Neuronal stem cell (in vitro differentiated cells): Measurements from ENCODE around the gene MDFIC2.

ENCODE experiments used
- DNase-seq: peaks from one replicate; pipeline ENCODE4 v3.0.0-alpha.2; 2013; ENCODE audit warnings: low spot score
- H2AFZ ChIP-seq: one replicate; pipeline ENCODE4 v1.6.1; 2013; ENCODE audit warnings: mild to moderate bottlenecking, low read length, inconsistent platforms
- H2AK5ac ChIP-seq: 2 replicates; pipeline ENCODE4 v1.6.1; 2013; ENCODE audit warnings: low read depth, mild to moderate bottlenecking, inconsistent platforms, low read length, moderate library complexity, mixed read lengths
- H2BK120ac ChIP-seq: 2 replicates; pipeline ENCODE4 v1.6.1; 2013; ENCODE audit warnings: low read depth, mild to moderate bottlenecking, inconsistent platforms, low read length, moderate library complexity, mixed read lengths
- H2BK12ac ChIP-seq: one replicate; pipeline ENCODE4 v1.6.1; 2013; ENCODE audit warnings: low read length, inconsistent platforms
- H2BK15ac ChIP-seq: 2 replicates; pipeline ENCODE4 v1.6.1; 2013; ENCODE audit warnings: mild to moderate bottlenecking, low read length, inconsistent platforms, mixed read lengths
- H2BK5ac ChIP-seq: one replicate; pipeline ENCODE4 v1.6.1; 2013; ENCODE audit warnings: inconsistent platforms, mild to moderate bottlenecking, low read length, moderate library complexity
- H3K14ac ChIP-seq: one replicate; pipeline ENCODE4 v1.6.1; 2013; ENCODE audit warnings: low read length, inconsistent platforms
- H3K18ac ChIP-seq: 2 replicates; pipeline ENCODE4 v1.6.1; 2013; ENCODE audit warnings: low read length, inconsistent platforms
- H3K23ac ChIP-seq: 2 replicates; pipeline ENCODE4 v1.6.1; 2013; ENCODE audit warnings: low read depth, mild to moderate bottlenecking, mixed read lengths, low read length, inconsistent platforms; ENCODE audit not compliant: poor library complexity
- H3K27ac ChIP-seq: replicated peaks from 3 replicates; pipeline ENCODE4 v1.5.1; 2013; ENCODE audit warnings: low read length, inconsistent platforms
- H3K27me3 ChIP-seq, 3 experiments: 2 replicates each; pipeline ENCODE4 v1.6.1; 2013; ENCODE audit warnings: low read length in 3 of 3, mild to moderate bottlenecking in 2 of 3, inconsistent platforms in 1 of 3, low read depth in 1 of 3, mixed read lengths in 1 of 3, moderate library complexity in 1 of 3; ENCODE audit not compliant: control insufficient read depth in 3 of 3, insufficient read depth in 3 of 3
- H3K36me3 ChIP-seq, 2 donors: replicated peaks in 1 of 2; 2 replicates each; pipeline ENCODE4 v1.6.1; 2013; ENCODE audit warnings: low read length in 2 of 2; ENCODE audit not compliant: control insufficient read depth in 2 of 2, insufficient read depth in 2 of 2
- H3K4ac ChIP-seq: 2 replicates; pipeline ENCODE4 v1.6.1; 2013; ENCODE audit warnings: inconsistent platforms, mild to moderate bottlenecking, low read length, moderate library complexity
- H3K4me1 ChIP-seq, 2 donors: 1 replicate in 1 of 2; 2 replicates in 1 of 2; pipeline ENCODE4 v1.6.1; 2013; ENCODE audit warnings: low read length in 2 of 2, low read depth in 1 of 2; ENCODE audit not compliant: control insufficient read depth in 2 of 2, insufficient read depth in 1 of 2
- H3K4me2 ChIP-seq: one replicate; pipeline ENCODE4 v1.6.1; 2013; ENCODE audit warnings: mild to moderate bottlenecking, low read length, inconsistent platforms; ENCODE audit not compliant: insufficient read depth, poor library complexity, severe bottlenecking
- H3K4me3 ChIP-seq, 2 donors: 2 replicates each; pipeline ENCODE4 v1.5.1; 2013; ENCODE audit warnings: low read length in 2 of 2, mild to moderate bottlenecking in 2 of 2, inconsistent platforms in 1 of 2, moderate library complexity in 1 of 2
- H3K79me1 ChIP-seq: one replicate; pipeline ENCODE4 v1.6.1; 2013; ENCODE audit warnings: low read depth, mild to moderate bottlenecking, inconsistent platforms, low read length, moderate library complexity
- H3K9ac ChIP-seq: one replicate; pipeline ENCODE4 v1.6.1; 2013; ENCODE audit warnings: mild to moderate bottlenecking, low read depth, low read length, inconsistent platforms; ENCODE audit not compliant: poor library complexity
- H3K9me3 ChIP-seq, 2 donors: replicated peaks in 1 of 2; 2 replicates each; pipeline versions ENCODE3 to v1.6.1; 2013; ENCODE audit warnings: low read length in 2 of 2, mild to moderate bottlenecking in 2 of 2, inconsistent platforms in 1 of 2, low read depth in 1 of 2, mixed read lengths in 1 of 2, moderate library complexity in 1 of 2; ENCODE audit not compliant: control insufficient read depth in 2 of 2, insufficient read depth in 1 of 2
- H4K8ac ChIP-seq: one replicate; pipeline ENCODE4 v1.6.1; 2013; ENCODE audit warnings: low read depth, mild to moderate bottlenecking, inconsistent platforms, low read length, moderate library complexity
- H4K91ac ChIP-seq: one replicate; pipeline ENCODE4 v1.6.1; 2013; ENCODE audit warnings: low read length, low read depth, mild to moderate bottlenecking, inconsistent platforms; ENCODE audit not compliant: poor library complexity
- WGBS, 2 donors: extraction: QIAGEN DNeasy Blood & Tissue Kit; methylation state at CpG; one replicate each; pipeline ENCODE4 v1.1.7; 2013; ENCODE audit warnings: missing lambda C conversion rate in 2 of 2, mixed read lengths in 1 of 2; ENCODE audit not compliant: insufficient read length in 2 of 2, insufficient replicate concordance in 1 of 2; ENCODE audit errors: extremely low coverage in 2 of 2; 5-methylcytosine and 5-hydroxymethylcytosine counted together

Gene MDFIC2

DNA sequence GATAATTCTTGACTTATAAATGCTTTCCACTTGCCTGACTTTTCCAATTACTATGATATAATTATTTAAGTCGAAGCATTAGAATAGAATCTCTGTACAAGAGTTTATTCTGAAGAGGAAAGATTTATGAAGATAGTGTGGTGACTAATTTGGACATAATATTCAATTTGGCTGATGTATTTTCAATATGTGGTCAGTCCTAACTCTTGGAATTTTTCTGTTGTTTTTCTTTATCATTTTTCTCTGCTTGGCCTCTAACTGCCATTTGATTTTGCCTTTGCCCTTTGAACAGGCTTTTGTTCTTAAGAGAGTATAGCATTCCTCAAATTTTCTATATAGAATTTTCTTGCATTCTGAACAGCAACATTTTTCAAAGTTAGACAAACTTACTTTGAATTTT lies 2.6 kb upstream of the MDFIC2 start:
- H2AK5ac ChIP-seq: no peak overlapping the region
- no peak overlapping the region for H3K23ac ChIP-seq
- H2BK5ac ChIP-seq: no peak overlapping the region
- no peak overlapping the region for H3K4me3 ChIP-seq
- no peak overlapping the region for H3K14ac ChIP-seq
- H2AFZ ChIP-seq: no peak overlapping the region
- no peak overlapping the region for H2BK15ac ChIP-seq
- no peak overlapping the region for H4K8ac ChIP-seq
- no peaks in the 10 kb centered on the region for H3K36me3 ChIP-seq
- H3K27ac ChIP-seq: no peak overlapping the region
- WGBS, 2 donors: no CpG with 5 or more reads among the region's 1 CpG
- no peak overlapping the region for H3K9ac ChIP-seq
- H2BK120ac ChIP-seq: no peak overlapping the region
- H3K9me3 ChIP-seq: no peaks in the 10 kb centered on the region
- H4K91ac ChIP-seq: no peak overlapping the region
- no peak for DNase-seq
- no peak overlapping the region for H3K18ac ChIP-seq
- H2BK12ac ChIP-seq: no peak overlapping the region
- H3K79me1 ChIP-seq: no peaks in the 10 kb centered on the region
- no peaks in the 10 kb centered on the region for H3K4me1 ChIP-seq
- no peak overlapping the region for H3K4ac ChIP-seq
- H3K27me3 ChIP-seq: no peaks in the 10 kb centered on the region
- H3K4me2 ChIP-seq: no peak overlapping the region

DNA sequence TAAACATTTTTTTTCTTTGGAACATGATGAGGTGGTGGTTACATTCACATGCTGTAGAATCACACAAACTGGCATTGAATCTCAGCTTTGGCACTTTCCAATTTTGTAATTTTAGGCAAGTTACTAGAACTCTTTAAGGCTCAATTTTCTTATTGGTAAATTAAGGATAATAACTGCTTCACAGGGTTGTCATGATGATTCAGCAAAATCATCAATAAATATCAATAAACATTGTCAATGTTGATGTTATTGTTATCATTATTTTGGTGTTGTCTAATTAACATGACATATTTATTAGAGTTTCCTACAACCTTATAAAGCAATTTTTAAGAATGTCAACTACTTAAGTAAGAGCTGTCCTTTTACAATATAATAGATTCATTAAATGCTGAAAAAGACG lies 1.6 kb downstream of the MDFIC2 start:
- Histone ChIP-seq H3K4me2 (no peak overlapping the region), H4K8ac (no peak overlapping the region), H3K14ac (no peak overlapping the region), H4K91ac (no peak overlapping the region), H3K27me3 (no peaks in the 10 kb centered on the region), H2BK15ac (no peak overlapping the region), H3K9me3 (no peaks in the 10 kb centered on the region), H3K4ac (no peak overlapping the region), H3K4me3 (no peak overlapping the region), H3K4me1 (no peaks in the 10 kb centered on the region), H2AK5ac (no peak overlapping the region), H3K23ac (no peak overlapping the region), H3K18ac (no peak overlapping the region), H2BK5ac (no peak overlapping the region), H3K27ac (no peak overlapping the region), H2BK120ac (no peak overlapping the region), H2AFZ (no peak overlapping the region), H3K79me1 (no peaks in the 10 kb centered on the region), H3K9ac (no peak overlapping the region), H2BK12ac (no peak overlapping the region), H3K36me3 (no peaks in the 10 kb centered on the region)
- no peak for DNase-seq
- no CpG with 5 or more reads among the region's 1 CpG for WGBS, 2 donors

DNA sequence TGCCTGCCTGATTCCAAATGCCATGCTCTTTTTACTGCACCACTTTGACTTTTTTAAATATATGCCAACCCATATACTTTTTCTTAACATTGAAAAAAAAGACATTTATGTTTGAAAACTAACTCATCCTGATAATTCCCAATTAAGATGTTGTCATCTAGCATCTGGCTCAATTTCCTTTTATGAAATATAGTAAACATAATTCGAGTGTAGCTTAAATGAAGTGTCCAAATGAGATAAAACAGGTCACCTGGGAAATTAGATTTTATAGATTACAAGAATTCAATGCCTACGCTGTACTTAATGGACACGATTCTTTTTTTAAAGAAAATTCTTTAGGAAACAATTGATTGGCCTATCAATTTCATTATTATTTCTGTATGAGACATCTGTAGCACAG lies 2.8 kb downstream of the MDFIC2 start:
- H3K27ac ChIP-seq: no peak overlapping the region
- H3K9me3 ChIP-seq: no peaks in the 10 kb centered on the region
- no peak overlapping the region for H4K91ac ChIP-seq
- no peak overlapping the region for H2BK15ac ChIP-seq
- no peak overlapping the region for H3K4me3 ChIP-seq
- H3K36me3 ChIP-seq: no peaks in the 10 kb centered on the region
- H3K4ac ChIP-seq: no peak overlapping the region
- DNase-seq: no peak
- no peak overlapping the region for H3K23ac ChIP-seq
- no peak overlapping the region for H3K14ac ChIP-seq
- no peak overlapping the region for H3K18ac ChIP-seq
- no peak overlapping the region for H3K9ac ChIP-seq
- no peak overlapping the region for H2BK120ac ChIP-seq
- no peak overlapping the region for H2AFZ ChIP-seq
- no peak overlapping the region for H2AK5ac ChIP-seq
- no CpG with 5 or more reads among the region's 3 CpGs for WGBS, 2 donors
- H2BK5ac ChIP-seq: no peak overlapping the region
- no peaks in the 10 kb centered on the region for H3K4me1 ChIP-seq
- H4K8ac ChIP-seq: no peak overlapping the region
- H3K4me2 ChIP-seq: no peak overlapping the region
- no peaks in the 10 kb centered on the region for H3K27me3 ChIP-seq
- H3K79me1 ChIP-seq: no peaks in the 10 kb centered on the region
- H2BK12ac ChIP-seq: no peak overlapping the region

DNA sequence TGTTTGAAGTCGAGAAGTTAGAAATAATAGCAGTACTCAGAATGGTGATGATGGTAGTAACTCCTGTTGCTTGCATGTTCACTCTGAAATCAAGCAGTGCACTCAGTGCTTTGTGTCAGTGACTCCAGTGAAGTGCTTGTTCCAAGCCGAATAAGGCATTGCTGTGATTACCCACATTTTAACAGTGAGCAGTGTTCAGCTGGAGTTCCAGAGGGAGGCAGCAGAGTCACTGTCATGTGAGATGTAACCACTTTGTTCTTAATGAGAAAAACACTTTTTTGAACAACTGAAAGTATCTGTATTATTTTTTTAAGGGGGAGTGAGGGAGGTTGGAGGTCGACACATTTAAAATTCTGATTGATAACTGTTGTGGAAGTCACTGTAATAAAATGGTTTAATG lies 3.7 kb downstream of the MDFIC2 start:
- Histone ChIP-seq H2BK120ac (no peak overlapping the region), H3K9ac (no peak overlapping the region), H3K14ac (no peak overlapping the region), H3K18ac (no peak overlapping the region), H3K27me3 (no peaks in the 10 kb centered on the region), H3K4me2 (no peak overlapping the region), H3K79me1 (no peaks in the 10 kb centered on the region), H2AFZ (no peak overlapping the region), H3K4me1 (no peaks in the 10 kb centered on the region), H4K91ac (no peak overlapping the region), H2BK12ac (no peak overlapping the region), H2AK5ac (no peak overlapping the region), H3K27ac (no peak overlapping the region), H3K9me3 (no peaks in the 10 kb centered on the region), H2BK15ac (no peak overlapping the region), H3K36me3 (no peaks in the 10 kb centered on the region), H4K8ac (no peak overlapping the region), H3K4ac (no peak overlapping the region), H3K23ac (no peak overlapping the region), H2BK5ac (no peak overlapping the region), H3K4me3 (no peak overlapping the region)
- peak; percentile 9 for DNase-seq
- 100% methylated on average over 1 of the region's 3 CpGs; no CpG with 5 or more reads in 1 of the 2 donors for WGBS, 2 donors
